Transverse colon (tissue), 4 donors: ENCODE data around the gene EFCAB10. TPM values are rescaled to one million over a fixed set of nuclear protein-coding genes. Genes with fewer than 3 reads are reported as not detected.
"Not testable (repeated sequence)": the region's sequence is repeated elsewhere in the genome, so short reads cannot be mapped to it uniquely, and the experiment has no call there.

Experiments
- DNase-seq: peaks from one replicate; pipeline ENCODE4 v3.0.0-alpha.2; 2019
- H3K27ac ChIP-seq, 4 donors: fragments of 200-600 bp; sonication (generic); 2 replicates each; pipeline ENCODE4 v1.5.1; 2016 to 2018; ENCODE audit warnings: inconsistent platforms in 4 of 4
- H3K27me3 ChIP-seq: fragments of 200-600 bp; sonication (generic); 2 replicates; pipeline ENCODE4 v1.5.1; 2017; ENCODE audit warnings: inconsistent platforms
- H3K36me3 ChIP-seq, 4 donors: fragments of 200-600 bp; sonication (generic); 2 replicates each; pipeline ENCODE4 v1.5.1; 2017 to 2019; ENCODE audit warnings: inconsistent platforms in 4 of 4
- H3K4me1 ChIP-seq, 4 donors: fragments of 200-600 bp; sonication (generic); 2 replicates each; pipeline ENCODE4 v1.5.1; 2017 to 2020; ENCODE audit warnings: inconsistent platforms in 4 of 4
- H3K4me3 ChIP-seq, 4 donors: fragments of 200-600 bp; sonication (generic); 1 replicate in 1 of 4; 2 replicates in 3 of 4; pipeline versions ENCODE4 v1.5.1 to v1.6.1; 2017 to 2019; ENCODE audit warnings: inconsistent platforms in 4 of 4
- H3K9me3 ChIP-seq, 2 donors: fragments of 200-600 bp; sonication (generic); 2 replicates each; pipeline ENCODE4 v1.5.1; 2017 to 2019; ENCODE audit warnings: inconsistent platforms in 2 of 2
- CTCF ChIP-seq, 5 experiments: fragments of 200-600 bp in 3 of 5; fragments of 450-650 bp in 2 of 5; sonication (generic) in 3 of 5; IDR thresholded peaks; 1 replicate in 2 of 5; 2 replicates in 3 of 5; pipeline ENCODE4 v1.5.1; 2016 to 2017; ENCODE audit warnings: antibody characterized with exemption in 5 of 5, inconsistent platforms in 3 of 5, mild to moderate bottlenecking in 2 of 5, moderate library complexity in 1 of 5
- EP300 ChIP-seq: sonication (generic); formaldehyde crosslinking; IDR thresholded peaks from one replicate; pipeline ENCODE4 v1.6.1; 2017; ENCODE audit warnings: antibody characterized with exemption, low read depth
- POLR2A ChIP-seq: fragments of 450-650 bp; IDR thresholded peaks from one replicate; pipeline ENCODE4 v1.6.1; 2016; ENCODE audit warnings: antibody characterized with exemption, mild to moderate bottlenecking, moderate library complexity
- POLR2AphosphoS5 ChIP-seq, 3 donors: sonication (generic); formaldehyde crosslinking; IDR thresholded peaks; one replicate each; pipeline ENCODE4 v1.6.1; 2016; ENCODE audit warnings: antibody characterized with exemption in 3 of 3
- WGBS, 2 donors: methylation state at CpG; one replicate each; pipeline ENCODE4 v1.1.5; 2018; ENCODE audit warnings: low coverage in 1 of 2; 5-methylcytosine and 5-hydroxymethylcytosine counted together
- in situ Hi-C, 4 donors: fragments of 200-750 bp; cut with MboI; loops; one replicate each; pipeline versions ENCODE4 v1.15.0 to v1.15.1; 2017; ENCODE audit warnings: low sequenced_read_pairs in 3 of 4, low pct_ligation_motif_present in 1 of 4, low pct_unique_long_range_greater_than_20kb in 1 of 4
- intact Hi-C: fragments of 100-400 bp; cut with DNase I; formaldehyde crosslinking; loops from one replicate; pipeline ENCODE4 v1.15.1; 2023; ENCODE audit warnings: low total_unique reads
- total RNA-seq, 4 donors: library from RNA; depleted of rRNA; stranded (reverse); fragments of >200 nt; gene quantifications; one replicate each; pipeline ENCODE4 v1.1.0, GENCODE V29; 2016

EFCAB10 gene
- total RNA-seq, 4 donors from 2014 or later: not detected

- 96 to 97% methylated on average over 13 to 20 of the region's 20 CpGs for WGBS, 2 donors
- H3K27me3 ChIP-seq: no peaks in the 10 kb centered on the region
- H3K4me3 ChIP-seq: no peak overlapping the region
- DNase-seq: no peak
- peaks cover 8 to 27% (median 13%) of the 10 kb centered on the region in 4 donors for H3K4me1 ChIP-seq
- TF ChIP-seq EP300: no peak
- TF ChIP-seq POLR2AphosphoS5 (IDR thresholded peaks at IDR 0.05): no peak
- TF ChIP-seq POLR2A: no peak
- no peak for TF ChIP-seq CTCF (IDR thresholded peaks at IDR 0.05)
- no peak overlapping the region for H3K27ac ChIP-seq
- in situ Hi-C loops: no loop called here
- no peaks in the 10 kb centered on the region for H3K36me3 ChIP-seq
- intact Hi-C loops: no loop called here
- no peaks in the 10 kb centered on the region for H3K9me3 ChIP-seq
These were observed 50.7 kb downstream of the EFCAB10 start for GRCh38 chr7:105530546-105530945.

GRCh38 chr7:105530126-105530525 lies 51.2 kb downstream of the EFCAB10 start:
- no peak for DNase-seq
- 95% methylated on average over 7 to 10 of the region's 10 CpGs for WGBS, 2 donors
- H3K27ac ChIP-seq: no peak overlapping the region
- H3K27me3 ChIP-seq: no peaks in the 10 kb centered on the region
- H3K4me1 ChIP-seq: peaks cover 8 to 27% (median 13%) of the 10 kb centered on the region in 4 donors
- H3K36me3 ChIP-seq: no peaks in the 10 kb centered on the region
- in situ Hi-C loops: no loop called here
- TF ChIP-seq CTCF (IDR thresholded peaks at IDR 0.05) (no peak), POLR2A (no peak), EP300 (no peak), POLR2AphosphoS5 (IDR thresholded peaks at IDR 0.05) (no peak)
- H3K4me3 ChIP-seq: no peak overlapping the region
- no peaks in the 10 kb centered on the region for H3K9me3 ChIP-seq
- intact Hi-C loops: no loop called here

- in situ Hi-C loops, H3K9me3 ChIP-seq, H3K27me3 ChIP-seq, H3K36me3 ChIP-seq, H3K27ac ChIP-seq, DNase-seq, H3K4me3 ChIP-seq, intact Hi-C loops: not testable (repeated sequence)
- peaks cover 0 to 11% (median 3%) of the 10 kb centered on the region in 4 donors for H3K4me1 ChIP-seq
- 83 to 98% methylated on average over 5 of the region's 5 CpGs for WGBS, 2 donors
These were observed 53.6 kb downstream of the EFCAB10 start for GRCh38 chr7:105527737-105528136.

GRCh38 chr7:105524840-105525239 lies 56.5 kb downstream of the EFCAB10 start:
- Histone ChIP-seq H3K27ac (no peak overlapping the region), H3K36me3 (no peaks in the 10 kb centered on the region), H3K4me1 (peaks cover 4 to 17% (median 12%) of the 10 kb centered on the region in 4 donors), H3K9me3 (no peaks in the 10 kb centered on the region), H3K4me3 (no peak overlapping the region), H3K27me3 (no peaks in the 10 kb centered on the region)
- 54 to 77% methylated on average over 2 to 4 of the region's 4 CpGs for WGBS, 2 donors
- DNase-seq: no peak
- TF ChIP-seq EP300 (no peak), POLR2A (no peak), POLR2AphosphoS5 (IDR thresholded peaks at IDR 0.05) (no peak), CTCF (IDR thresholded peaks at IDR 0.05) (no peak)
- in situ Hi-C loops (no loop called here), intact Hi-C loops (no loop called here)

GRCh38 chr7:105524423-105524822 lies 56.9 kb downstream of the EFCAB10 start:
- in situ Hi-C loops, H3K9me3 ChIP-seq, H3K27me3 ChIP-seq, DNase-seq, H3K27ac ChIP-seq, H3K36me3 ChIP-seq, intact Hi-C loops, H3K4me3 ChIP-seq: not testable (repeated sequence)
- H3K4me1 ChIP-seq: peaks cover 4 to 17% (median 12%) of the 10 kb centered on the region in 4 donors
- 92 to 94% methylated on average over 9 to 11 of the region's 11 CpGs for WGBS, 2 donors
